Non-pigmented ciliary epithelial cell (primary cell): ENCODE data around the gene DNAH17.
"Not testable (repeated sequence)": the region's sequence is repeated elsewhere in the genome, so short reads cannot be mapped to it uniquely, and the experiment has no call there.

Experiments used
- DNase-seq: peaks from one replicate; pipeline ENCODE4 v3.0.0-alpha.2; 2010; ENCODE audit warnings: low read depth

Gene DNAH17

DNA sequence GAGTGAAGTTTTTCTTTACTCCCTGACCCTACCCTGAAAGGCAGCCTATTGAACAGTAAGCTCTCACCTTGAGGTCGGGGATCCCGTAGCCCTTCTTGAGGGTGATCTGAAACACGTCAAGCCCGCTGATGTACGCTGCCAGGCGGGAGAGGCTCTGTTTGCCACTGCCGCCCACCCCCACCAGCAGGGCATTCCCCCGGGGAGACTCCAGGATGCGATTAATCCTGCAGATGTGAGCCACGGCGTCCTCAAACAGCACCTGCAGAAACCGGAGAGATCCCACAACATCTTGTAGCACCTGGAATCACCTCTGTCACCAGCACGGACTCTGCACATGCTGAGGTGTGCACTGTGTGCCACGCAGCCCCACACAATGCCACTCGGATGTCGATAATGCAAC lies 102.0 kb downstream of the DNAH17 start:
- DNase-seq: no peak

DNA sequence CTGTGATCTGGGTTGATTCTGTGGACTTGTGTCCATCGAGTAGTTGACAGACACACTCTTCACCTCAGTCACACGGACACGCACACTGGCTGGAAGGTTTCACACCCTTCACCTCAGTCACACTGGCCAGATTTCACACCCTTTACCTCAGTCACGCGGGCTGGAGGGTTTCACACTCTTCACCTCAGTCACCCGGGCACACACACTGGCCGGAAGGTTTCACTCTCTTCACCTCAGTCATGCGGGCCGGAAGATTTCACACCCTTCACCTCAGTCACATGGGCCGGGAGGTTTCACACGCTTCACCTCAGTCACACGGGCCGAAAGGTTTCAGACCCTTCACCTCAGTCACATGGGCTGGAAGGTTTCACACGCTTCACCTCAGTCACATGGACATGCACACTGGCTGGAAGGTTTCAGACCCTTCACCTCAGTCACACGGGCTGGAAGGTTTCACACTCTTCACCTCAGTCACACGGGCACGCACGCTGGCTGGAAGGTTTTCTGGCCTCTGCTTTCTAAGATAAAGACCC lies 102.5 kb downstream of the DNAH17 start:
- DNase-seq: no peak

DNA sequence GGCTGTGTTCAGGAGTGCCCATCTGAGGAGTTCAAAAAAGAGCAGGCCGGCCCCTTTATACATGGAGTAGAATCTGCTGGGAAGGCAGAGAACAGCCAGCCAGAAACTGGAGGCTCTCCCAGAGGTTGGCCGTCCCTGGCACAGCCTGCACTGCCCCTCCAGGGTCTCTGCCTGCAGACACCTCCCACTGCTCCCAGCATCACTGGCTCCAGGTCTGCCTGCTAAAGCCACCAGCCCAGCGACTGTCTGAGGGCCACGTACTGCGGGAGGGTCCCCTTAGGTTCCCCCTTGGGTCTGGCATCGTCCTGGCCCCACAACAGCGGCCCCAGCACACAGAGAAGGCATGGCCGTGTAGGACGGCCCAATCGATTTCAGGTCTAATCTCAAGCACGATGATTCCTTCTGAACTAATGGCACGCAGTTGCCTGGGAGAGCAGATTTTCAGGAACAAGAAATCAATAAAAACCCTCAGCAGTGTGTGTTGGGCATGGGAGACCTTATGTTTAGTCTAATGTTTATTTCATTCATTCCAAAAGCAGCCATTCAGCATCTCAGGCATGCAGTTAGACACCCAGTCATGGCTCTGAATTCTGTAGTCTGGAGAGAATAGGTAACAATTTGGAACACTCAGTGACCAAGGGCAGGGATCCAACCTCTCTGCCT lies 103.1 kb downstream of the DNAH17 start:
- no peak for DNase-seq

DNA sequence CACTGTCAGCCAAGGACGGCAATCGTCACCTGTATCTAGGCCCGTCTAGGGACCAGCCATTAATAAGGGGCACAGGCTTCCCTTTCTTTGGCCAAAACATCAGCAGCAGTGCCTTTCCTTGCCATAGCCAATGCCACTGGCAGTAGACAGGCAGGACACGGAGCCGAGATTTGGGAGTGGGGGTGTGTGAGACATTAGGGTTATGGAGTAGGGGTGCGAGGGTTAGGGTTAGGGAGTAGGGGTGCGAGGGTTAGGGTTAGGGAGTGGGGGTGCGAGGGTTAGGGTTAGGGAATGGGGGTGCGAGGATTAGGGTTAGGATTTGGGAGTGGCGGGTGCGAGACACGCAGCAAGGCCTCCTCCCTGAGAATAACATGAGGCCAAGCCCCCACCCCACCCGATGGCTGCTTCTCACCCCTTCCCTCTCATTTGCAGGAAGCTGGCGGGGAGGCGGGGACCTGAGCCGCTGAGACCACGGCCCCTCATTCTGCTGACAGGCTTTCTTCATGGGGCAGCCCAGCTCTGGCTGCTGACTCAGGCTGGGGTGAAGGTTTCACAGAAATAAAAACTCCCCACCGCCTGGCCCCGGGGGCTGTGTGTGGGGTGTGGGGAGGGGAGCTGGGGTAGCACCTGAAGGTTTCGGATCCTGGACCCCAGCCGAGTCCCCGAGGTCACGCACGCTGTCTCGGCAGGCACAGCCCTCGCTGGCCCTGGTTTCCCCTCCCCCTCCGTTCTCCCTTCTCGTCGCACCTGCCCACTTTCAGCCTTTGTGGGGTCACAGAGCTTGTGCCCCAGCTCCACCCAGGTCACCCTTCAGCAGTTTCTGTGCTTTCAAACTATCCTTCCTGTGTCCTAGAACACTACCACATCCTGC lies 104.9 kb downstream of the DNAH17 start:
- DNase-seq: no peak

DNA sequence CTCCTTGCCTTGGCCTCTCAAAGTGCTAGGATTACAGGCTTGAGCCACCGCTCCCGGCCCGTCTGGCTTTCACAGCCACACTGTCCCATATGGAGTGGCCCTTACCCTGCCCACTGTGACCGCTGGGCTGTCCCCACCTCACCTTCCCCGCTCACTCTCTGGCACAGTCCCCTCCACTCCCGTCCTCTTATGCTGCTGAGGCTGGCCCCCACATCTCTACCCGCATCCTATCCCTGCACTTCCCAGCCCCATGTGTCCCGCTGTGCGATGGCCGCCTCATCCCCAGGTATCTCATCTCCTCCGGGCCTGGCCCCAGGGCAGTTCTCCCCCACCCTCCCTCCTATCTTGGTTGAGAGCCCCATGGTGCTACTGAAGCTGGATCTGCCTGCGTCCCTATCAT lies 105.6 kb downstream of the DNAH17 start:
- no peak for DNase-seq

DNA sequence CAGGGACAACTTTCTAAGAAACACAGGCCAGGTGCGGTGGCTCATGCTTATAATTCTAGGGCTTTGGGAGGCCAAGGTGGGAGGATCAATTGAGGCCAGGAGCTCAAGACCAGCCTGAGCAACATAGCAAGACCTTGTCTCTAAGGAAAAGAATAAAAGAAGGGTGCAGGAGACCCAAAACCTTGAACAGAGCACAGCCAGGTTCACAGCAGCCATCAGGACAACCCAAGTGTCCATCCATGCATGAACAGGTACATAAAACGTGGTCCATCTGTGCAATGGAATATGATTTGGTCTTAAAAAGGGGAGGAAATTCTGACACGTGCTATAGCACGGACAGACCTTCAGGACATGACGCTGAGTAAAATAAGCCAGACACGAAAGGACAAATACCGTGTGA lies 107.8 kb downstream of the DNAH17 start:
- DNase-seq: no peak

DNA sequence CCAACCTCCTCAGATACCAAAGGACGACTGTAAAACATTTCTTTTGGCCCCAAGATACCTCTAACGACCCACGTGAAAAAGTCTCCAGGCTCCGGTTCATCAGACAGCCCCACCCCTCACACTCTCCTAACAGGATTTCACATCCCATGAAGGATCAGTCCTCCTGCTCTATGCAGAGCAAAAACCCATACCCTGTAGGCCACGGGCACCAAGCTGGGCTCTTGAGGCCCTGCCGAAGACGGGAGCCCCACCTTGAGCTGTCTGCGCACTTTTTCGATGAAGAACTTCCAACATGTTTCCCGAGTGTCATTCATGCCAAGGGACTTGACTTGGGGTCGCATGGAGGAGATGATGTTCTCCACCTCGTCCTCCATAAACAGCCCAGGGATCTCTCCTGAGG lies 108.8 kb downstream of the DNAH17 start:
- no peak for DNase-seq

DNA sequence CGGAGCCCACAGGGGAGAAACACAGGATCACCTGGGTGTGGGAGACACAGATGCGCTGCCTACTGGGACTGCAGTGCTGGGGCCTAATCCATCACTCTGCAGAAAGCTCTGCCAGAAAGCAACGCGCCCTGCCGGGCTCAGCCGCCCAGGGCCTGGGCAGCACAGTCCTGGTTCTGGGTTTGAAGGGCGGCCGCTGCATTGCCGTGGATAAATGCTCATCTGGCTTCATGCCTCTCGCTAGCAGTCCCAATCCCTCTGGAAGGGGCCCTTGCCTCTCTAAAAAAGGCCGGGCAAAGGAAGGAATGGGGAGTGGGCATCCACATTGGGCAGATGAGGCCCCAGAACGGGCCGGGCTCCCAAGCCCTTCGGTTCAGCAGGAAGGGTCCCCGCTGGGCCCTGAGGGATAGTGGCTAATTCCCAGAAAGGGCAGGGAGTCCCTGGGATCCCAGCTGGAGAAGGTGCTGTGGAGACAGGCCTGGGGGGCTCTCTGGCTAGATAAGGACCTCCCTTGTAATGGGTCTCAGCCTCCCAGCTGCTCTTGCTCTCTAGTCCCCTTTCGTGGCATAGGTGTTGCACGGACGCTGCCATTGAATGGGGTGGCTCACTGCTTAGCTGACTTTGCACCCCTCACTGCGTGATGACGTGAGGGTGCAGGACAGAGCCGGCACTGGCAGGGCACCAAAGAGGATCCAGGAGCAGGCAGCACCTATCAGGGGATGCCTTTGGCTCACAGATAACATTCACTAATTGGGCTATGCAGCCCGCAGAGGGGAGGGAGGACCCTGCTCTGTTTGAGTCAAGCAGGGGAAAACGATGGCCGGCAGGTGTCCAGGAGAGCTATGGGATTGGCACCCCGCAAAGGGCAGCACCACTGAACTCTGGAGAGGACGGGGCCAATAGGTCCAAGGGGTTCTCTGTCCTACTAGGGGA lies 110.1 kb downstream of the DNAH17 start:
- DNase-seq: no peak

DNA sequence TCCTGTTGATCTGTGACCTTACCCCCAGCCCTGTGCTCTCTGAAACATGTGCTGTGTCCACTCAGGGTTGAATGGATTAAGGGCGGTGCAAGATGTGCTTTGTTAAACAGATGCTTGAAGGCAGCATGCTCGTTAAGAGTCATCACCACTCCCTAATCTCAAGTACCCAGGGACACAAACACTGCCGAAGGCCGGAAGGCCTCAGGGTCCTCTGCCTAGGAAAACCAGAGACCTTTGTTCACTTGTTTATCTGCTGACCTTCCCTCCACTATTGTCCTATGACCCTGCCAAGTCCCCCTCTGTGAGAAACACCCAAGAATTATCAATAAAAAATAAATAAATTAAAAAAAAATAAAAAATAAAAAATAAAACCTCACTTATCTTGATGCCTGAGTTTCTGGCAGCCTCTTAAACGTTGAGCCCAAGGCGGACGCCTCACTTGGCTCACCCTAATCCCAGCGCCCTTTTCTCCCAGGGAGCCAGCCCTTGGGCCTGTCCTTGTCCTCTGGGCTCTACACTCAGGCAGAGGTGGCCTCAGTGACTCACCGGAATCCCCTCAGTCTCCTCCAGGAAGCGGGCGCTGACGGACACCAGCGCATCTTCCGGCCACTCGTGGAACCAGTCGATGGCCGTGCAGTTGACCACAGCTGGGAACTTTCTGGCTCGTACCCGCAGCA lies 110.9 kb downstream of the DNAH17 start:
- DNase-seq: not testable (repeated sequence)

DNA sequence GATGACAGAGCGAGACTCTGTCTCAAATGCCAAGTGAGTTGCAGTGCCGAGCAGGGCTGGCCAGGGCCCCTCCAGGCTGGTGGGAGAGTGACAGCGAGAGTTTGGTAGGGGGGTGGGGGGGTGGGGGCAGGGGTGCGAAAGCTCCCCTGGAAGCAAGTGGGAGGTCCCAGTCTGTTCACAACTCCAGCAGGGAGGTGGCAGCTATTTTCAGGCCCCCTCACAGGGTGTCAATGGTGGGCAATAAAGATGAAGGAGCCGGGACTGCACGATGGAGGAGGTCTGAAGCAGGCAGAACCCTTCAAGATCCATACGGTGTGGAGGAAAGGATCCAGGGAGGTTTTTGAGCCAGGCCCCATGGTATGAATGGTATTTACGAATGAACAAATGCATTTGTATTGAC lies 115.0 kb downstream of the DNAH17 start:
- no peak for DNase-seq

DNA sequence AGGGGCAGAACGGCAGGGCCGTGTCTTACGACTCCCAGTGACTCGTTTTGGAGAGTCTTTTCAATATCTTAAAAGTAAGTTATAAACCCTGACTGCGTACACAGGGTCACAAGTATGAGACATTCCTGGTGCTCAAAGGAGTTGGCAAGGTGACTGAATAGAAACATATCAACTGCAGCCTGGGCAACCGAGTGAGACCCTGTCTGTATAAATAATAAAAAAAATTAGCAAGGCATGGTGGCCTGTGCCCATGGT lies 115.5 kb downstream of the DNAH17 start:
- DNase-seq: no peak

DNA sequence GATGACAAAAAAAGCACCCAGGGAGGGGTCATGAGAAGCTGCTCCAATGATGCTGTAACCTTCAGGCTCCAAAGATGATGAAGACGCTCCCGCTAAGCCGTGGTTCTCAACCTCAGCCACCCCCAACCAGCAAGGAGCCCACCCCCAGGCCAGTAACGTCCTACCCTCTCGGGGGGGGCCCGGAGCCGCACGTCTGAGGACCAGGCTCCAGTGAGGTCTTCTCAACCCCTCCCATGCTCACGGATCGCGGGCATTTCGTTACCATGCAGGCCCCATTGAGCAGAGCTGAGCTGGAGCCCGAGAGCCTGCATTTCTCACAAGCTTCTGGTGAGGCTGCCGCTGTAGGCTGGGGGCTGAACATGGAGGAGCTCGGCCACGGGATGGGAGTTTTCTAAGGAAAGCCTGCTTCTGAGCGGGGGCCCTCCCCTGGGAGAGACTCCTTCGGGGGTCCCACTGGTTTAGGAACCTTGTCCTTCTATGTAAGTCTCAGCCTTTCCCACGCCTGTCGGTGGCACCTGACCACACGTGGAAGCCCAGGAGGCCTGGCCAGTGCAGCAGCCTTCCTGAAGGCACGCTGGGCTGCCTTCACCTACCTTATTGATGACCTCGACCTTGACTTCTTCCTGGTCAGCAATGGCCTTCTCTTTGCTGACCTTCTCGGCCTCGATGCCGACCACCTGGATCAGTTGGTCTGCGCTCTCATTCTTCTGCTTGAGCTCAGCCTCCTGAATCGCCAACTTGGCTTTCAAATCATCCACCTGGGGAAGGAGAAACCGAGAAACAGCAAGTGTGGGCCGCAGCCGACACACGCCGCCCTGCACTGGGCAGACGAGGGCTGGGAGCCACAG lies 116.0 kb downstream of the DNAH17 start:
- no peak for DNase-seq

DNA sequence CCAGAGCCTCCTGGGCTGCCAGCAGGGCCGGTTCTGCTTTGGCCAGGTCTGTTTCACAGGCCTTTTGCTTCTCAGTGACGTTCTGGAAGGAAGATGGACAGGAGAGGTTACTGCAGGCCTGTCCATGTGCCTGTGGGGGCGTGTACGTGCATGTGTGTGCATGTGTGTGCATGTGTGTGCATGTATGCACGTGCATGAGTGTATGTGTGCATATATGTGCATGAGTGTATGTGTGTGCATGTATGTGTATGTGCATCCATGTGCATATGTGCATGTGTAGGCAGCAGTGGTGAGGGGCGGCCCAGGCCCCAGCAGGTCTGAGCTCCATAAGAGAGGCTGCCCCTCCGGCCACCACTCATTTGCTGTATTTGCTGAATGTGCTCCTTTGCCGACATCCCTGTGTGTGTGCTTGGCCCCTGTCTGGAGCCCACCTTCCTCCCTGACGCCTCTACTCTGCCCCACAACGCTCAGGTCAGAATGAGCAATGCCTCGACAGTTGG lies 117.0 kb downstream of the DNAH17 start:
- no peak for DNase-seq

DNA sequence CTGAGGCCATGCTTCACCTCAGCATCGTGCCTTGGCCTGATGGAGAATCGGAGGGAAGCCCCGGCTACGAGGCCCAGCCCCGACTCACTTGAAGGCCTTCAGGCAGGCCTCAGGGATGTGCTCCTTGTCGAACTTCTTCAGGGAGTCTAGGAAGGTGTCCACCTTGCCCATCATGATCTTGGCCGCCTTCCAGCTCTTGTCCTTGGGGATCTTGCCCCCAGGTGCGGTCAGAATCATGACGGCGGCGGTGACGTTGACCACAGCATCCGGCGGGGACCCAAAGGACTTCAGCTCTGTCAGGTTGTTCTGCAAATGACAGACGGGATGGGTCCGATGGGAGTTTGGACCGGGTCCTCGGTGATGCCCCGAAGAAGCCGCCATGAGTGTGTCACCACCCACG lies 117.5 kb downstream of the DNAH17 start:
- no peak for DNase-seq

DNA sequence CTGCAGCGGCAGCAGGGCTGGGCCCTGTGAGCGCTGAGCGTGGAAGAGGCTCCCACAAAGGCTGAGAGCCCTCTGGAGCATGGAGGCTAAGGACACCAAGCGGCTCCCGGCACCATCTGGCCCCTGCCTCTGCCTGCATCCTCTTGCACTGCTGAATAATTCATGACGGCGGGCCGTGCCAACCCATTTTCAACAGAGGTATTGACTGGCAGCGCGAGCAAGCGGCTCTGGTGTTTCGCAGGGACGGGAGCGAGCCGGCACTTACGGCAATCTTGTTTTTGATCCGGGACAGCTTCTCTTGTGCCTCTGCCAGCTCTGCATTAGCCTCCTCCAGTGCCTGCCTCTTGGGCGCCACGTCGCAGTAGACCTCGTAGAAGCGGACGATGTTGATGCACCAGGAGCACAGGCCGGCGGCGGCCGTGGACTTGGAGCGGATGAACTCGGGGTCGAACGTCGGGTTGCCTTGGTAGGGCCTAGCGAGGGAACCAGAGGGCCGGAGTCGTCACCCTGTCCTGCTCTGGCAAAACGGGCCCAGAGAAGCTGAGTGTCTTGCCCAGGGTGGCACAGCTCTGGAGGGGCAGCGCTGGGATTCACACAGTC lies 118.4 kb downstream of the DNAH17 start:
- DNase-seq: no peak

DNA sequence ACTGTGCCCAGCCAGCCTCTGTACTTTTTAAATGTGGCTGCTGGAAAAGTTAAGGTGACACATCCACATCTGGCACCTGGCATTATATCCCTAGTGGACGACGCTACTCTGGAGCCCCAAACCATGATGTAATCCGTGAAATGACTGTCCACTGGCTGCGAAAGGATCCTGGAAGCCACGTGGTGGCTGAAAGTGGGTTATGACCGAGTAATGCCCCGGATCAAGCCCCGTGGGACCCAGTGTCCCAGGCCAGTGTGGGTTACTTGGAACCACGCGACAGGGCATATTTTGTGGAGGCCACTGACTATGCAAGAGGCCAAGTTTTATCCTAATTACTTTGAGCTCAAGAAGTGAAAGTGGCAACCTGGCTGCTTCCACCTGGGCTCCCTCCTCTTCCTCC lies 119.1 kb downstream of the DNAH17 start:
- no peak for DNase-seq

DNA sequence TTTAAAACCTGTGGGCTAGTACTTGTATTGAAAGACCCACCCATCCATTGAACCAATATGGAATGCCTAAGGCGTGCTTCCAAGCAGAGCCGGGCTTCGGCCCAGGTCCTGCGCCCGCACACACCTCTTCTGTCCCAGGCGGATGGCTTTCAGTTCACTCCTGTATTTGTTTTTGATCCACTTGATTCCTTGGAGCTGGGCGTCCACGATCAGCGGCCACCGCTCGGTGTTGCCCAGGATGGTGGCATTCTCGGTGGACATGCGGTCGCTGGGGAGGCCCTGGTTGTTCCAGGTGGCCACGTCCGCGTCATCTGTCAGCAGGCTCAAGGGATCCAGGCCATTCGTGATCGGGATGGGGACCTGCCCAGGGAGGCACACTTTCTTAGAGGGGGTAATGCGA lies 122.8 kb downstream of the DNAH17 start:
- DNase-seq: no peak

DNA sequence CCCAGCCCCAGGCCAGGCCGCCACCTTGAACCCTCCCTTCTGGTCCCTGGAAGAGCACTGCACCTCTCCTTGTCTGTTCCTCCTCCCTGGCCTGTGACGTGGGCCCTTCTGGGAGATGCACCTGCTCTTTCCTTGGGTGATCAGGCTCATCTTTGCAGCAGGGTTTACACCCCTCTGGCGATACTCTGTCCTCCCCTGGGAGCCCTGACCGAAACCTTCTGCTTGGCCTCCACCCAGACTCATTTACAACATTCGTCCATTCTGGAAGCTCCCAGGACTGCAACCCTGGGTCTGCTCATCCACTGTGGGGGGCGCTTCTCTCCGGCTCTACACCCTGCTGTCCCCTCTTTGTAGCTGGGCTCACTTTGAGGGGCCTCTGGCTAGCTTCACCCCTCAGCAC lies 125.4 kb downstream of the DNAH17 start:
- DNase-seq: no peak

DNA sequence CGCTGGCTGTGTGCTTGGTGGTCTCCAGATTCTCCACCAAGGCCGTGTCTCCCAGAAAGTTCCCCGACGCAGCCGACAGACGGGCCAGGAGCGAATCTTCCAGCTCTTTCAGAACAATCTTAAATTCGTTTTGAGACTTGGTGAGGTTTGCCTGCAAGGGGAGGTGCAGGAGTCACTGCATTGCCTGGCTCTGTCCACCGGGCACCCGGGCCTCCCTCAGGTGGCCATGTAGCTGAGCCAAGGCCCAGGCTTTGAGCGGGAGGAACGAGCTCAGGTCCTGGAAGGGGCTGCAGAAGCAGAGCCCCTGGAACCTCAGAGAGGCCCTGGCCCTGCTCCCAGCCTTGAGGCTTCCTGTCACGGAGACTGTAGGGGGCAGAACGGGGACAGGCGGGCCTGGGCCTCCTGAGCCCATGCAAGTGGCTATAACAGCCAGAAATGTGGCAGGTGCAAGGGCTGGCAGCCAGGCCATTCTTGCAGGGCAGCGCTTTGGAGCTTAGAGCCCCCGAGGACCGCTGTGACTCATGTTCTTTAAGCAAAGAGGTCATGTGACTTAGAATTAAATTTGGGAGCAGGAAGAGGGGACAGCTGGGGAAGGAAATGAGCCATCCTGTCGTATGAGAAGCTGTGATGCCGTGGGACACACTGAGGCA lies 126.4 kb downstream of the DNAH17 start:
- no peak for DNase-seq

DNA sequence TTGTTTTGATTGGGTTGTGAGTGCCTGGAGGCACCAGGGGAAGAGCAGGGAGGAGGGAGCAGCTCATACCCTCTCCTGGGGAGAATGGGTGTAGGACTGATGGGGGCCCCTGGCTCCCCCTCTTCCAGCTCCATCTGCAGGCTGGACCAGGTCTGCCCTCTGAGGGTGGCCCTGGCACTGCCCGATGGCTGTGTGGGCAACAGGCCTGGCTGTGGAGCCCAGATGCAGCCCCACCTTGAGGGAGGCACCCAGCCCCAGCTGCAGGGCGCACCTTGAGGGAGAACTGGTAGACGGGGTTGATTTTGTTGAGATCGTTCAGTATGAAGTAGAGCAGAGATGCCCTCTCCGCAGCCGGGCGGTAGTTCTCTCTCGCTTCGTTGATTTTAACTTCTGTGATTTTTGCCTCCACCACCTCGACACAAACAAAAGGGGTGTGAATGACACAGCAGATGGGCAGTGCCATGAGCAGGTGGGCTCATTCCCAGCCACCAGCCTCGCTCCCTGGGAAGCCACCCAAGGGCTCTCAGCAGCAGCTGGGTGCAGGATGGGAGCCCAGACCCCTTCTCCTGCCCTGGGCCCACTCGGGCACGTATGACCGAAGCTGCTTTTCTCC lies 127.1 kb downstream of the DNAH17 start:
- DNase-seq: no peak
